MG63 (cell line): ENCODE data around the gene ATP2B1. TPM values are rescaled to one million over a fixed set of nuclear protein-coding genes. Genes with fewer than 3 reads are reported as not detected.

ENCODE experiments used
- DNase-seq: peaks from one replicate; pipeline ENCODE4 v3.0.0-alpha.2; 2020
- H3K27me3 ChIP-seq: fragments of 250-450 bp; sonication (Bioruptor Pico); 2 replicates; pipeline ENCODE4 v1.5.1; 2020; ENCODE audit warnings: mild to moderate bottlenecking, moderate library complexity
- H3K36me3 ChIP-seq: fragments of 250-450 bp; sonication (Bioruptor Pico); 2 replicates; pipeline ENCODE4 v1.5.1; 2020; ENCODE audit warnings: mild to moderate bottlenecking, moderate library complexity
- H3K4me3 ChIP-seq: fragments of 250-450 bp; sonication (Bioruptor Pico); 2 replicates; pipeline ENCODE4 v1.5.1; 2020; ENCODE audit warnings: mild to moderate bottlenecking, moderate library complexity
- H3K9me3 ChIP-seq: fragments of 250-450 bp; sonication (Bioruptor Pico); 2 replicates; pipeline ENCODE4 v1.5.1; 2020; ENCODE audit warnings: mild to moderate bottlenecking, moderate library complexity
- total RNA-seq: library from RNA; depleted of rRNA; stranded (reverse); fragments of >200 nt; shearing (Covaris generic); gene quantifications from 2 replicates; pipeline ENCODE4 v1.2.3, GENCODE V29; 2014; ENCODE audit warnings: low replicate concordance

ATP2B1 gene
- total RNA-seq, 1 experiment from 2014 or later = 22.4 TPM

DNA sequence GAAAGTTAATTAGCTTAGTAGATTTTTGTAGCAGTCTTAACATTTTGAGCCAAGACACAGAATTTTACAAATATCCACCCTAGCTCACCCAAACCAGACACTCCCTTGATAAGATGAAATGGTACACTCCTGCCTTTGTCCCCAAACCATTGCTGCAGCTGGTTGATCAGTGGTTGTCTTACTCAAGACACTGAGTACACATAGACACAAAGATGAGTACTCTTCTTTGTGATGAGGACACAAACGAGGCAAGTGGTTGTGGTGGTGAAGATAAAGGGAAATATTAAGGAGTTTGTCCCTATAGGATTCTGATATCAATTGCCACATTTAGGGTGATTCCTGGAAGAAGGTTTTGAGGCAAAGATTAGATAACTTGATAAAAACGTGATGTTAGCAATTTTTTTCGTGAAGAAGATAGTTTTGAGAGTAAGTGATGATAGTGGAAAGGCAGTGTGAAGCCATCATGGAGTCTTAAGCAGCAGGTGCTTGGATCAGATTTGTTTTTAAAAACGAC, 21.4 kb upstream of the ATP2B1 start:
- Histone ChIP-seq H3K9me3 (peaks cover 4% of the 10 kb centered on the region; the same call in 1 of the 2 replicates), H3K36me3 (no peaks in the 10 kb centered on the region), H3K27me3 (no peaks in the 10 kb centered on the region), H3K4me3 (no peak overlapping the region)
- no peak for DNase-seq

DNA sequence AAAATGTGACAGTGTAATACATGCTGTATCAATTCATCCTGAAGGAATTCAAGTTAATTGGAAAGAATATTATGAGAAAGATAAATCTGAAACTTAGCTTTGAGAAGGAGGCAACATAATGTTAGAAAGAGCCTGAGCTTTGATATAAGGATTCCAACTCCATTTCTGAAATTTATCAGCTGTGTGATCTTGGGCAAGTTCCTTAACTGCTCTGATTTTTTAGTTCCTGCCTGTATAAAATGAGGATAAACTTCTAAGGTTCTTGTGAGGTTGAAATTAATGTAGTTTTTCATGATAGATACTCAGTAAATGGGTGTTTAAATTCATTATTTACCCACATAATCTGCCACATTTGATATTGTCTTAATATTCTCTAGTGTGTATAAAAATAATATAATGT, 14.6 kb upstream of the ATP2B1 start:
- no peak for DNase-seq
- no peaks in the 10 kb centered on the region for H3K9me3 ChIP-seq
- H3K36me3 ChIP-seq = no peaks in the 10 kb centered on the region
- no peak overlapping the region for H3K4me3 ChIP-seq
- no peaks in the 10 kb centered on the region for H3K27me3 ChIP-seq

DNA sequence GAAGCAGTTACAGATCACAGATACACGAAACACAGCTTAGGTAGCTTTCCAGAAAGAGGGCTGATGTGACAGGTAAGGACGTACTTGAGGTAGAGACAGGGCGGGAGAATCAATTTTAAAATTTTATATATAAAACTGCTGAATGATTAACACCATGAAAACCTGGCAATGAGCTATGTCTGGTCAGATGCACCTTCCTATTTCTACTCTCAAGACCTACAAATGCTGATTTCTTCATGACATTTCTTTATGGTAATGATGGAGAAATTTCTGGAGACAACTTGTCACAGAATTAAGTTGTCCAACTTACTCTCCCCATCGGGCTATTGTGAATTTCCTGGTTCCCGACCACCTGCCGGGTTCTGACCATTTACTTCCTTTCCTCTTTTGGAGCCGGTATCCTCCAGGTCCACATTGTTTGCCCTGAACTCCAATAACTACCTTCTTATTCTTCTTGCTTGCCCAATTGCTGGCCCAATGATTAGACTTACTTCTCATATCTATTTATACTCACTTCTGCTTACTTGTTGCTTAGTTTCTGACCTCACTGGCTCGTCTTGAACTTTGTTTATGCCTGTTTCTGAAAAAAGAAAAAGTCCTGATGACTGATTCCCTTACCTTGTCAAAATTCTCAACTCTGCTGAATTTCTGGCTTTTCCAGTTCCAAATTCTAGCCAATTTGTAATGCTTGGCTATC, 12.8 kb upstream of the ATP2B1 start:
- H3K4me3 ChIP-seq = no peak overlapping the region
- H3K27me3 ChIP-seq = no peaks in the 10 kb centered on the region
- no peaks in the 10 kb centered on the region for H3K36me3 ChIP-seq
- no peaks in the 10 kb centered on the region for H3K9me3 ChIP-seq
- no peak for DNase-seq

DNA sequence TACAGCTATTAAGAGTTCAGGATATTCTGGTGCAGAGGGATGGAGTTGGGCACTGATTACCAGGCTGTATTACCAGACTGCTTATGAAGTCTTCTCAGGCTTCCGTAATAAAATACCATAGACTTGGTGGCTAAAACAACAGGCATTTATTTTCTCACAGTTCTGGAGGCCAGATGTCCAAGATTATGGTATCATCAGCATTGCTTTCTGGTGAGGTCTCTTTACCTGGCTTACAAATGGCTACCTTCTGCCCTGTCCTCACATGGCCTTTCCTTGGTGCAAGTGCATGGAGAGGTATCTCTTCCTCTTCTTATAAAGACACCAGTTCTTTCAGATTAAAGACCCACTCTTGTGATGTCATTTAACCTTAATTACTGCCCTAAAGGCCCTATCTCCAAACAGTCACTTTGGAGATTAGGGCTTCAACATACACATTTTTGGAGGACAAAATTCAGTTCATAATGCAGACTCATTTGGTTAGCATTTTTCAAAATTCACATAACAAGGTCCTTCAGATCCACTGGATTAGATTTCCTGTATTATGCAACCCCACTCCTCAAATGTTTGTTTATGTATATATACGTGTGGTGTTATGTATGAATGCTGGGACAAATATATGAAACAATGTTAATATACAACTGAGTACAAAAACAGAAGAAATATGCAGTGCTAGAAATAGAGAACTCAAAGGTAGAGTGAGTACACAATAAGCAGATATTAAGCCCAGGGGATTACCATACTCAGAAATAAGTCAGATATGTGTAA, 9.3 kb upstream of the ATP2B1 start:
- DNase-seq = no peak
- Histone ChIP-seq H3K9me3 (no peaks in the 10 kb centered on the region; the same call in 1 of the 2 replicates), H3K27me3 (no peaks in the 10 kb centered on the region), H3K4me3 (no peak overlapping the region), H3K36me3 (no peaks in the 10 kb centered on the region)

DNA sequence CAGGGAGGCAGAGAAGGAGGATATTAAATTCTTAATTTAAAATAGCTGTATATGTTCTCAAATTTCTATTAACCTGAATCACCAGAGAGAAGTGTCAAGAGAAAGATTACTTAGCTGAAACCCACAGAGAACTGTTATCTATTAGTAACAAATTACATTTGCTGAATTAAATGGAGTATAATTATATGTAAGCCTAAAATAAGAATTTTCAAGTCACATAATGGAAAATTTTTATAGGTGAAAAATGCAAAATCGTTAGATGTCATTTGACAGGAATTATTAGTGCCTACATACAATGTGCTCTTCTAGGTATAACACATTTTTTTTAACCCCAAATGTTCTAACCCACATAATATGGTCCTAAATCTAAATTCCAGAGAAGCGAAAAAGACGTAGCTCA, 4.1 kb upstream of the ATP2B1 start:
- DNase-seq = no peak
- no peaks in the 10 kb centered on the region for H3K27me3 ChIP-seq
- H3K9me3 ChIP-seq = no peaks in the 10 kb centered on the region; the same call in 1 of the 2 replicates
- H3K4me3 ChIP-seq = no peak overlapping the region
- no peaks in the 10 kb centered on the region for H3K36me3 ChIP-seq

DNA sequence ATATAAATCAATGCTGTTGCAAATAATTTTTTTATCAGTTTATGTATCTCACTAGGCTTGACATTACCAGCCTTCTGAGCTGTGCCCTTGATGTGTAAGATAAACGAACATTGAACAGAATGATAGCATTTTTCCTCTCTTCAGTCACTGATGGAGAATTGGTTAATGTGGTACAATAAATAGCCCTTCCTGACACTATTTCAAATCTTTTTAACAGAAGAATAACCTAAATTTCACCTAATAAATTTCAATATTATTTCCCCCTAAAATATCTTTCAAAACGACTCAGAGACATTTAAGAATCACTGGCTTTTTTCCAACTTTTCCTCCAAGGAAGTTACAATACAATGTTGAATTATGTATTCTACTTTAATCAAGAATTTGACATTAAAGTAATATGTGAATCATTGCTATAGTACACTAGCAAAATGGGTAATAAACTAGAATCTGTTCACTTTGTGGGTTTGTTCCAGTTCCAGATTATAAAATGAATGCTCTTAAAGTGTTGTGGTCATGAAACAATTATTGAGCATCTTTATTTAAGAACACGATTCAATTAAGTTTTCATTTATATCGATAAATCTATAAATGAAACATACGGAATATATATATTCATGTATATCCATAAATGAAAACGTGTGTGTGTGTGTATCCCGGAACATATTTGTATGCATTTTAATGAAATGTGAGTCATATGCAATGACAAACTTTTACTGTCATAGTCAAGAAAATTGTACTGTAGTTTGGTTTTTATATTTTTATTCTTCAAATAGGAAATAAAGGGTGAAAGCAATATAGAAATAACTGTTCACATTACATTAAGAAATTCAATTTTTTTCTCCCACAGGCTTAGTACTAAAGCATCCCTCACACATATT, 2.5 kb upstream of the ATP2B1 start:
- Histone ChIP-seq H3K27me3 (no peaks in the 10 kb centered on the region), H3K9me3 (no peaks in the 10 kb centered on the region), H3K36me3 (no peaks in the 10 kb centered on the region), H3K4me3 (no peak overlapping the region)
- no peak for DNase-seq

DNA sequence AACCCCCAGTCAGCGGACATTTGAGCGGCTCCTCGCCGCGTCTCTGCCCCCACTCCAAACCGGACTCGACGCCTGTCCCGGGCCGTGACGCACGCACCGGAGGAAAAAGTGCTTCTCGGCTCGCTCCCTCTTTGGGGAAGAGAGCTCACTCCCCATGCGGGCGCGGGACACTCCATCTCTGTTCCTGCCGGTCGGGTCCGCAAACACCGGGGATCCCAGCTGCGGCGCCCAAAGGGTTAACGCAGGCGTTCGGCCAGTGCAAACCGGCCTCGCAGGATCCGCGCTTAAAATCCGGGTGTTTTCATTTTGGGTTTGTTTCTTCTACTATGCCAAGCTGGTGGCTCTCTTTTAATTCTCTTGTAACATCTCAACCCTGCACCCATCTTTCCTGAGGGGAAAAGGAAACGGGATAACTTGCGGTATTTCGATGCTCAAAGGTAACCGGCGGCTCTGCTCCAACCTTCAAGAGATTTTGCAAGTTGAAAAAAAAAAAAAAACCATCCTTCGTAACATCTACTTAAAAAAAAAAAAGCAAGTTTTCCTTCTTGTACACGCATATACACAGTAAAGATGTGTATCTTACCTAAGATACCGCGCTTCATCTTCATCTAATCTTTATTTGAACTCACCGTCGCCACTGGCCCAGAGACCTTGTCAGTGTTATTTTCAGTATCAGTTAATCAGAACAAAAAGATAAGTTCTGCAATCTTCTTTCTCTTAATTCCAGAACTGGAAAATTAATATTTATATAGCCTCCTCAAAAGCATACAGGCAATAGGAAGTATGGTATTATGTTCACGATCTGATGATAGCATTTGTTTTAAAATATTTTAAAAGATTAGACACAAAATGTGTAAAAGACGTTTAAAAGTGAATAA, 1.6 kb upstream of the ATP2B1 start:
- H3K36me3 ChIP-seq = no peaks in the 10 kb centered on the region
- H3K4me3 ChIP-seq = peak overlapping the region; percentile 89
- H3K9me3 ChIP-seq = no peaks in the 10 kb centered on the region
- DNase-seq = peak; percentile 63
- H3K27me3 ChIP-seq = no peaks in the 10 kb centered on the region

- no peaks in the 10 kb centered on the region for H3K9me3 ChIP-seq
- DNase-seq = peak; percentile 98
- H3K4me3 ChIP-seq = peak overlapping the region; percentile 89
- no peaks in the 10 kb centered on the region for H3K27me3 ChIP-seq
- no peaks in the 10 kb centered on the region for H3K36me3 ChIP-seq
These were observed 738 bp upstream of the ATP2B1 start for GRCh38 chr12:89709157-89709994.

- Histone ChIP-seq H3K36me3 (no peaks in the 10 kb centered on the region), H3K9me3 (no peaks in the 10 kb centered on the region), H3K4me3 (peak overlapping the region; percentile 89), H3K27me3 (no peaks in the 10 kb centered on the region)
- peak; percentile 37 for DNase-seq
These were observed 704 bp downstream of the ATP2B1 start for GRCh38 chr12:89707703-89708564.

DNA sequence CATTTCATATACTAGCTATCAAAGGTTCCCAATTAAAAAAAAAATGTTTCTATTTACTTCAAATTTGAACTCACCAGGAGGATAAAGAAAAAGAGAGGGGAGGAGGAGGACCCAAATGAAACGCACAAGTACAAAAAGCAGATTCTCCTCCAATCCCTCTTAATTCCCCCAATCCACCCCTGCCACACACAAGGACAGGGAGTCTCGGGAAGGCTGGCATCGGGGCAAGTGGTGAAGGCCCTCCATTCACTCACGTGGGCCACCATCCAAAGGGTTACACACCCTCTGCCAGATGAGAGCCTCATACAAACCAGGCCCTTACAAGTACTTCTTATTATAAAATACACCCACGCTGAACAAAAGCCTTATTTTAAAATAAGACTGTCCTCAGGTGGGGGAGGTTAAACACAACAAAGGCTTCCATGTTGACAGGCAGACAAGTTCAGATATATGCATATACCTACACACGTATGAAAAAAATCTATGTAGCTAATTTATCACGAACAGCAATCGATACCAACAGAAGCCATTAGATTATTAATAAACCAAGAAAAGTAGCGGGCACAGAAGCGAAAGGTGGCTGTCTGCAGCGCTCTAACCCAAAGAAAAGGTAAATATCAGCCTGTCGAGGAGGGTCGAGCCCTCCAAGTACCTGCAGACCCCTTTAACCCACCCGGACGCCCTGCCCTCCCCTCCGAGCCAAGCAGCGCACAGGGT, 1.5 kb downstream of the ATP2B1 start:
- DNase-seq = peak; percentile 65

DNA sequence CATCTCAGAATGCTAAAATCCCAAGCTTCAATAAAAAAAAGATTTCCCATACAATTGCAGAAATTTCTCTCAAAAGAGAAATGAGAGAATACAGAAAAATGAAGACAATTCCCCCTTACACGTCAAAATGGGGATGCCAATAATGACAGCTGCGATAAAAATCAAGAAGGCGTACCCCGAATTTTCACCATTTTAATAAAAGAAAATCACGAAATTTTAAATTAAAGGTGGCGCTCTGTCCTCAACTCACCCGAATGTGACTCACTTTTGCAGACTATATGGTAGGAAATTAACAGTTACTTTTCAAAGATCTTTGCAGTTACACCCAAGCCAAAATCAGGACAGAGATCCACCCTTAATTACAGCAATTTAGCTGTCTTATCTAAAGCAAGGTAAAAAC, 2.1 kb downstream of the ATP2B1 start:
- no peak for DNase-seq
- H3K27me3 ChIP-seq = no peaks in the 10 kb centered on the region
- H3K4me3 ChIP-seq = peak overlapping the region; percentile 89
- no peaks in the 10 kb centered on the region for H3K9me3 ChIP-seq
- H3K36me3 ChIP-seq = no peaks in the 10 kb centered on the region

More for the DNA sequence above, 1.5 kb downstream of the ATP2B1 start:
- Histone ChIP-seq H3K9me3 (no peaks in the 10 kb centered on the region), H3K27me3 (no peaks in the 10 kb centered on the region), H3K4me3 (peak overlapping the region; percentile 89), H3K36me3 (no peaks in the 10 kb centered on the region)

GRCh38 chr12:89704457-89704856, 4.2 kb downstream of the ATP2B1 start:
- Histone ChIP-seq H3K27me3 (no peaks in the 10 kb centered on the region), H3K9me3 (no peaks in the 10 kb centered on the region), H3K4me3 (no peak overlapping the region), H3K36me3 (no peaks in the 10 kb centered on the region)
- DNase-seq = no peak

DNA sequence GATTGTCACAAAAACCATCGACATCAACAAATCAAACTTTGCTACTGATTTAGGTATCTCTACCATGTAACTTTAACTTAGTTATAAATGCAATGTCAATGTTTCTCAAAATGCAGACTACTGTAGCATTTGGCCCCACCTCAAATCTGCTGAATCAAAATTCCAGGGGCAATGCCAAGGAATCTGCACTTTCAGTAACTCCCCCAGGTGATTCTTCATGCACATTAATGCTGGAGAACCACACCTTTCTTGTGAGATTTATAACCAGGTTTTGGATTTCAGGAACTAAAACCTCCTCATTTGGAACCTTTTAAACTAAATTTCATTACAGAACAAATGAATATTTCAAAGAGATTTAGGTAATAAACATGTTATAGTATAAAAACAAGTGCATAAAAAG, 4.9 kb downstream of the ATP2B1 start:
- H3K27me3 ChIP-seq = no peaks in the 10 kb centered on the region
- H3K4me3 ChIP-seq = no peak overlapping the region
- H3K36me3 ChIP-seq = no peaks in the 10 kb centered on the region
- no peaks in the 10 kb centered on the region for H3K9me3 ChIP-seq
- no peak for DNase-seq

GRCh38 chr12:89702503-89702902, 6.1 kb downstream of the ATP2B1 start:
- Histone ChIP-seq H3K9me3 (no peaks in the 10 kb centered on the region), H3K36me3 (no peaks in the 10 kb centered on the region), H3K4me3 (no peak overlapping the region), H3K27me3 (no peaks in the 10 kb centered on the region)
- DNase-seq = no peak
